Endothelial cell of umbilical vein (primary cell): ENCODE results near the gene SIDT1.
"Not testable (repeated sequence)": the region's sequence is repeated elsewhere in the genome, so short reads cannot be mapped to it uniquely, and the experiment has no call there.

ENCODE experiments used
- CTCF ChIP-seq, 2 donors: IDR thresholded peaks; 1 replicate in 1 of 2; 2 replicates in 1 of 2; pipeline ENCODE4 v1.5.1; 2011; ENCODE audit warnings: low read length in 2 of 2, mild to moderate bottlenecking in 2 of 2, moderate library complexity in 2 of 2, control low read depth in 1 of 2, inconsistent platforms in 1 of 2, low read depth in 1 of 2; ENCODE audit not compliant: insufficient read depth in 1 of 2; ENCODE audit errors: extremely low read depth in 1 of 2
- POLR2AphosphoS5 ChIP-seq: IDR thresholded peaks from 2 replicates; pipeline ENCODE4 v1.6.1; 2012; ENCODE audit warnings: low read depth, mild to moderate bottlenecking, control low read depth, low read length, moderate library complexity; ENCODE audit not compliant: insufficient read depth

GRCh38 chr3:113636034-113636433 is 103.7 kb downstream of the SIDT1 start:
- not testable (repeated sequence) for TF ChIP-seq CTCF (IDR thresholded peaks at IDR 0.05; ENCODE audit: extremely low read depth in 1 of 2, insufficient read depth in 1 of 2, low read depth in 1 of 2, low read length in 2 of 2); POLR2AphosphoS5
